Left colon (tissue), 2 donors: Measurements from ENCODE around the gene POLD3. TPM values are rescaled to one million over a fixed set of nuclear protein-coding genes. Genes with fewer than 3 reads are reported as not detected.

Experiments
- ATAC-seq: fragments of 200-7000 bp; cut with Tn5 transposase; one replicate; pipeline ENCODE4 v1.9.1; 2020; ENCODE audit warnings: mild to moderate bottlenecking, moderate library complexity
- DNase-seq, 2 donors: peaks; one replicate each; pipeline ENCODE4 v3.0.0-alpha.2; 2020
- intact Hi-C, 2 donors: fragments of 100-400 bp; cut with DNase I in 1 of 2; cut with micrococcal nuclease in 1 of 2; formaldehyde crosslinking; loops; one replicate each; pipeline versions ENCODE4 v1.11.2 to v1.14.0; 2022; cut with DNase I, micrococcal nuclease
- total RNA-seq, 2 donors: library from RNA; stranded (reverse); fragmentation: NEBNext Ultra II Directional; extraction: Animal tissue kit (Norgen Biotek cat#: 25700); gene quantifications; one replicate each; pipeline ENCODE4 v1.2.1, GENCODE V29; 2021
- donor health status: DM: no; HTN: no; CAD: no.
- donor health status: DM: yes; HTN: yes; CAD: no.

POLD3 gene
- total RNA-seq, 2 donors from 2014 or later, result 21.0 to 33.3 TPM

DNA sequence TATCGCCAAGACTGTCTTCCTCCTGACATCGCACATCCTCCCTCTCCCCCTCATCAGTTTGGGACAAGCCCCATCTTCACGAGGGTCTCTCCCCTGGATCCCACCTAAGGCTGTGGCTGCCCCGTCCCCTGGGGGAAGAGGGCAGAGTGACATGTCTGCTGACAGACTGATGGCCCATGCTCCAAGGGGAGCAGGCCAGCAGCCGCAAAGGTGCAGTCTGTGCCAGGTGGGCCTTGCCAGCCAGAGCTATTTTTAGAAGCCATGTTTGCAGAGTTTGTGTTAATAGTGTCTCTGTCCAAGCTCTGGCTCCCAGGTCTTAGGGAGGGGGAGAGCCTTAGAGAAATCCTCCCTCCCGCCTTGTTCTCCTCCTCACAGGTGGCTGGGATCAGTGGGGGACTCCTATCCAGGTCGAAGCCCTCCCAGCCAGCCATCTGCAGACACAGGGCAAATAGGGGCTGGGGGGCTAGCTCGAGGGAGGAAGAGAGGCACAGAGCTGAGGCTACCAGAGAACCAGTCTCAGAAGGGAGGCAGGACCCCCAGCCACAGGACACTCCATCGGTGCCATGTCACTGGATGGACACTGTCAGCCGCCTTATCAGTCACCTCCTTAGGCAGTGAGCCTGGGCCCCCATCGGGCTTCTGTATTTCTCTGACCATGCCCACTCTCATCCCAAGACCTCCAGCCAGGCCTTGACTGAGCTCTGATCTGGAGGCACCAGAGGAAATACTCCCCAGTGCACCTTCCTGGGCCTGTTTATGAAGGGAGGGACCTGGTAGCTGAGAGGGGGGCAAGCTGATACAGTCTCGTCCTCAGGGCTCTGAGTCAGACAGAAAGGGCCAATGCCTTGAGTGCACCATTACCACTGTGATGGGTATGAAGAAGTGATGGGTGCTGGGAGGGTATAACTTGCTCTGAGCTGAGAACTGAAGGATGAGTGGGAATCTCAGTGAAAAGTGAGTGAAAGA lies 89.6 kb downstream of the POLD3 start:
- peak in 1 of 2 donors; percentile 55 for DNase-seq
- ATAC-seq, result peak; percentile 29
- intact Hi-C loops, result no loop called here

DNA sequence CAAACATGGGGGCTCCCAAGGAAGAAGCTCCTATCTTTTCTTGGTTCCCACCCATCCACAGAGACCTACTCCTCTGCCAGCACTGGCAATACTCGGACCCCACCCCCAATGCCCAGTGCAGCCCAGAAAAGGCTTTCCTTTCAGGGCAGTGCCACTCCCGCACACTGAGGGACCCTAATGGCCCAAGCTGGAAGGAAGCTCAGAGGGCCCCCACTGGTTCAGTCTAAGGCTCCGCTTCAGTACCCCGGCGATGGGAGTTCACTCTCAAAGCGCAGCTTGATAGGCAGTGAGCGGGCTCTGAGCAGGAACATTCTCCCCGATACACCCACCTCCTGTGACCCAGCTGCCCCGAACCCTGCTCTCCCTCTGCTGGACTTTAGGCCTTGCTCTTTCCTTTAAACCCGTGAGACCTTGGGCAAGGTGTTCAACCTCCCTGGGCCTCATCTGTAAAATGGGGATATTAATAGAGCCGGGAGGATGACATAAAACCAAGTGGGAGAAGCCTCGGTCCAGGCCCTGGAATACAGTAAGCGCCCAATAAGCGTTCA lies 90.4 kb downstream of the POLD3 start:
- DNase-seq, result peak in 1 of 2 donors; percentile 22
- intact Hi-C loops, result no loop called here
- no peak for ATAC-seq

DNA sequence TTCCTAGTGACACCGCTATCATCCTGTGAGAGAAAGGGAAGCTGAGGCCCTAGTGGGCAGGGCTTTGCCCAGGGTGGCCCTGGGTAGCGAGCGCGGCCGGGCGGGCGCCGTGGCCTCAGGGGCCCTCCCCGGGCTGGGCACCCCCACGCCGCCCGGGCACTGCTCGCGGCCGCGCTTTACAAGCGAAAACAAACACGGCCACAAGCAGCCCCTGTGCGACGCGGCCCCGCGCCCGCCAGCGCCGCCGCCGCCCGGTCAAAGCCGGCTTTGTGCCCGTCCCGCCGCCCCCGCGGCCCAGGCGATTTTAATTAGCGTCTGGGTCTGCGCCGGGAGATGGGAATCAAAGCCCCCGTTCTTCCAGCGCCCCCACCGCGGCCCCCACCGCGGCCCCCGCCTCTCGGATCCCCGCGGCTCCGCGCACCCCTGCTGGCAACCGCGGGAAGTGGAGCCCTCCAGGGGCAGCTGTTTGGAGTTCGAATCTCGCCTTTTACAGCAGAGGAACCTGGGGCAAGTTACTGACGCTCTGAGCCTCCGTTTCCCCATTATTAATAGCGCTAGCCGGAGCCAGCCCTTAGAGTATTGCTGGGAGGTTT lies 91.0 kb downstream of the POLD3 start:
- DNase-seq (peak; percentile 25 to 30), ATAC-seq (peak; percentile 72)
- intact Hi-C loops, result no loop called here

DNA sequence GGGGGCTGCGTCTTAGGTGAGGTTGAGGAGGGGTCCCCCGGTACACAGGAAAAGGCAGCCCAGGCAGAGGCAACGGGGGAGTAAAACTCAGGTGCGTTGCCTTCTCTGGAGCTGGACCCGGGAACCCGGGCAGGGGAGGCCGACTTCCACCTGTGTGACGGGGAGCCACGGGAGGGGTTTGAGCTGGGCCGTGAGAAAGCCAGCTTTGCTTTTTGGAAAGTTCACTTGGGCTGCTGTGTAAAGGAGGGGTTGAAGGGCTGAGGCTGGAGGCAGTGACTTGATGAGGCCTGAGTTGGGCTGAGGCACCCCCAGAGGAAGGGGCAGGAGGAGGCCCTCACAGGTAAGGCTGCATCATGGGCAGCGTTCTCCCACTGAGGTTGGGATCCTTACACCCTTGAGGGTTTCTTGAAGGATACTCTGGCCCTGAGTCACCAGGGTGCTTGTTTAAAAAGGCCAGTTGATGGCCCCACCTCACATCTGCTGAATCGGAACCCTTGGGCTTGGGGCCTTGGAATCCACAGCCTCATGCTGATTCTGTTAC lies 91.6 kb downstream of the POLD3 start:
- intact Hi-C loops, result no loop called here
- ATAC-seq, result no peak
- peak in 1 of 2 donors; percentile 21 for DNase-seq

DNA sequence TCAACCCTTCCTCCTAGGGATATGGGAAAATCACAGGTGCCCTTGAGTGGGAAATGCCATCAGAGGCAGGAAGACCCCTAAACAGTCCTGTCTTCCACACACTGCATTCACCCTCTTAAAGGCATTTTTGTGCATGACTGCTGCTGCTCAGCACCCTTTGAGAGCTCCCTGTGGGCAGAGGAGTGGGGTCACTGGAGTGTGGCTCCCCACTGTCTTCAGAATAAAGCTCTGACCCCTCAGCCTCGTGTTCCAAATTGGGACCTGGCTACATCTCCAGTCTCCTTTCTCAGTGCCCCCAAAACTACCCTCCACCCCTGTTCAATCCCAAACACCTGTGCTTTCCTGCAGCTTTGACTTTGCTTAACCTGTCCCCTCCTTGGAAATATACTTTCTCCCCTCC lies 92.3 kb downstream of the POLD3 start:
- intact Hi-C loops, result no loop called here
- ATAC-seq, result no peak

DNA sequence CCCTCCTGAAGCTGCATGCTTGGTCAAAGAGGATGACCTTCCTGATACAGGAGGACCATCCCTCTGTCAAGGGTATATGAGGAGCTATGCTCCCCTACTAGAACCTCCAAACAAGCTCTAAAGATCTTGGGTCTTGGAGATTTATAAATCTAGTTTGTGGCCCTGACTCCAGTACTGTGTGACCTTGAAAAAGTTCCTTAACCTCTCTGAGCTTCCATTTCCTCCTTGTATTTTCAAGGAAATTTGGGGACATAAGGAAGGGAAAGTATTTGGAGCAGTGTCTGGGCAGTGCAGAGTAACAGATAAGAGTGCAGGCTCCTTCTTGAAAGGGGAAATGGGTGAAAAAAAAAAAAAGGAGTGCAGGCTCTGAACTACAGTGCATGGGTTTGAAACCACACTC lies 93.0 kb downstream of the POLD3 start:
- intact Hi-C loops, result no loop called here
- DNase-seq, result no peak

More for the DNA sequence above, 92.3 kb downstream of the POLD3 start:
- DNase-seq, result peak in 1 of 2 donors; percentile 9

DNA sequence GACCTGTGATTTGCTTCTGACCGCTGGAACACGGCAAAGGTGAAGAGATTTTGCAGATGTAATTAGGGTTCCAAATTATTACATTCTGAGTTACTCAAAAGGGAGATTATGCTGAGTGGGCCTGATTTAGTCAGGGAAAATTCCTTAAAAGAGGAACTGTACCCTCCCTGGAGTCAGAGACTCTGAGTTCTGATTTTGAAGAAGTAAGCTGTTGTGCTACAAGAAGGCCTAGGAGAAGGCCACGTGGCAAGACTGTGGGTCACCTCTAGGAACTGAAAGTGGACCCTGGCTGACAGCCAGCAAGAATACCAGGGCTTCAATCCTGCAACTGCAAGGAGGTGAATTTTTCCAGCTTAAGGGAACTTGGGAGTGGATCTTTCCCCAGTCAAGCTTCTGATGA lies 93.5 kb downstream of the POLD3 start:
- no peak for ATAC-seq
- intact Hi-C loops, result no loop called here
- peak; percentile 29 to 41 for DNase-seq

More for the DNA sequence above, 93.0 kb downstream of the POLD3 start:
- no peak for ATAC-seq

DNA sequence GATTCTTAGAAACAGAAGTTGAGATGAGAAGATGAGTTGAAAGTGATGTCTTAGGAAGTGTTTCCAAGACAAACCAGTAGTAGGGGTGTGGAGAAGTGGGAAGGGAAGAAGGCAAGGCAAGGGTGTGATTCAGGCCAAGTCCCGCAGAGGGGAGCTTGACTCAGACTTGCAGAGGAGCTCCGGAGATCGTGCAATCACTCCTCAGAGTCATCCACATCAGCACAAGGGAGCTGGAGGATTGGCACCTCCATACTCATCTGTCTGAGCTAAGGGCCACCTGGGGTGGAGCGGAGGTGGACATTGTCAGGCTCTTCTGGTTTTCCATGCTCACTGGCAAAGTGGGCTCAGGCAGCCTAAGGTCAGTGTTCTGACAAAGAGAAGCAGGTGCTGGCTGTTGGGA lies 94.4 kb downstream of the POLD3 start:
- ATAC-seq, result no peak

DNA sequence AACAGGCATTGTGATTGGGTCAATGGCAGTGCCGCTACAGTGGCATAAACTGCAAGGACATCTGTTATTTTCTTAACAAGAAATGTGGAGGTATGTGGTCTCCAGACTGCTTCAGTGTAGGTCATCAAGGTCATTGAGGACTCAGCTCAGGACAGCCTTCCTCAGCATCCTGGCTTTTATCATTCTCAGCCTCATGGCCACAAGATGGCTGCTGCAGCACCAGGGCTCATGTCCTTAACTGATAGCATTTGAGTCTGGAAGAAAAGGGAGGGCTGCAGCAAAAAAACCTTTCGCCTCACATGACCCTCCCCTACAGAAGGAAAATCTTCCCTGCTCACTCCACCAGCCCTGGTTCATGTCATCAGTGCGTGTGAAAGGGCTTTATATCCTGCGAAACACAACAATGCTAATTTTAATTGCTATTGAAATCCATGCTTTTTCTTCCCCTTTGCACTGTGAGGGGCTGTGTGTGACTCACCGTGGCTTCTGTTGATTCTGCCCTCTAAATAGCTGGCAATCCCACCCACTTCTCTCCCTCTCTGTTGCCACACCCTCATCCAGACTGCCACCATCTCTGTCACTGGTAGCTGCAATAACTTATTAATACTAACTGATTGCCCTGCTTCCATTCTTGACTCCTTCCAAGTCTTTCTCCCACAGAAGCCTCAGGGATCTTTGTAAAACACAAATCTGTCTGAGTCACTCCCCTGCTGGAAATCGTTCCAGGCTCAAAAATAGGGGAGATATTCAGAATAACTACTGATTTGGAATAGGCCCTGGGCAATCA lies 95.0 kb downstream of the POLD3 start:
- intact Hi-C loops, result no loop called here
- no peak for DNase-seq
- no peak for ATAC-seq

More for the DNA sequence above, 94.4 kb downstream of the POLD3 start:
- intact Hi-C loops, result no loop called here
- DNase-seq, result peak in 1 of 2 donors; percentile 23

DNA sequence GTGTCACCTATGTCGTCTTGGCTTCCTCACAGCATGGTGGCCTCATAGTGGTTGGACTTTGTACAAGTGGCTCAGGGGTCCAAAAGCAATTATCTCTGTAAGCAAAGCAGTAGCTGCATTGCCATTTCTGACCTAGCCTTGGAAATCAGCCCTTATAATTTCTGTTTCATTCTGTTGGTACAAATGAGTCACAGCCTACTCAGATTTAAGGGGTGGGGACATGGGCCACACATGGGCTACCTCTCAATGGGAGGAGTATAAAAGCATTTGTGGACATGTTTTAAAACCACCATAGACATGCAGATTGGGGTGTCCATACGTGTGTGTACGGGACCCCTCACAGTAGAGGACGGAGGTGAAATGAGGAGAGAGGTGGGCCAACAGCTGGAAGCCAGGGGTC lies 97.3 kb downstream of the POLD3 start:
- DNase-seq (no peak), ATAC-seq (no peak)
- intact Hi-C loops, result no loop called here

DNA sequence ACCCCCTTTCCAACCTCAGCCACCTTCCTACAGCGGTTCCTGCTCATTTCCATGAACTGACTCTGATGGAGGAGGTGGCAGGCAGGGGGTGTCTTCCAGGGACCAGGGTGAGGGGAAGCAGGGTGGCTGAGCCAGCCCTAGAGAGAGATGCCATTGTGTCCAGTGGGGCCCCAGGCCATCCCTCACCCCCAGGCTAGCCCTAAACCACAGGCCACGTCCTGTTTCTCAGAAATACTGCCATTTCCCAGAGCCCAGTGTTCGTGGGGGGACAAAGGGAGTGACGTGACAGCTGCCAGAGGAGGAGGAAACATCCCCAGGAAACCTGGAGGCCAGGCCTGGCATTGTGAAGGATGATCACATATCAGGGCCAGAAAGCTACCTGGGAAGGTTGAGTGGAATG lies 99.4 kb downstream of the POLD3 start:
- ATAC-seq (no peak), DNase-seq (no peak)
- intact Hi-C loops, result no loop called here

Other genes with a start within 250 kb of the POLD3 start
- 10 to 100 TPM in 1 of 2 donors, 1 to 10 TPM in 1; 9.9 to 14.3 TPM for gene PGM2L1, start 194.1 kb upstream of the POLD3 start, total RNA-seq
- 10 to 100 TPM; 18.8 to 37.7 TPM for gene KCNE3, start 125.0 kb upstream of the POLD3 start, total RNA-seq
- 1 to 10 TPM; 2.5 to 3.4 TPM for gene LIPT2, start 98.9 kb upstream of the POLD3 start, total RNA-seq
- 1 to 10 TPM in 1 of 2 donors, not detected in 1; 4.6 TPM for gene CHRDL2, start 138.8 kb downstream of the POLD3 start, total RNA-seq
- 10 to 100 TPM; 11.2 to 12.6 TPM for gene RNF169, start 156.3 kb downstream of the POLD3 start, total RNA-seq